ENCODE results near the gene OSMR.

DNA sequence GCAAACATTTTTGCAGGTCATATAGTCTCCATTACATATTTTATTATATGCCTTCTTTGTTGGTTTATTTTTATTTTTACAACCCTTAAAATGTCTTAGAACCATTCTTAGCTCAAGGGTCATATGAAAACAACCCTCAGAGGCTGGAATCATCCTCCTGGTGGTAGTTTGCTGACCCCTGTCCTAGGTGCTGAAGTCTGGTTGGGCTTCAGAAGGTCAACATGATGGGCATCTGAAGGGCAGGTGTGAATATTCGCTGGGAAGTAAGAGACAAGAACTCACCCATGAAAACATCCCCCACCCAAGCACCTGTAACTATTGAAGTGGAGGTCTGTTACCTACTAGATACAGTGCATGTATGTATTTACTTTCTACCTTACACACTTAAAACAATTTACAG, 75.4 kb downstream of the OSMR start:
- TF ChIP-seq, protein P1, sequence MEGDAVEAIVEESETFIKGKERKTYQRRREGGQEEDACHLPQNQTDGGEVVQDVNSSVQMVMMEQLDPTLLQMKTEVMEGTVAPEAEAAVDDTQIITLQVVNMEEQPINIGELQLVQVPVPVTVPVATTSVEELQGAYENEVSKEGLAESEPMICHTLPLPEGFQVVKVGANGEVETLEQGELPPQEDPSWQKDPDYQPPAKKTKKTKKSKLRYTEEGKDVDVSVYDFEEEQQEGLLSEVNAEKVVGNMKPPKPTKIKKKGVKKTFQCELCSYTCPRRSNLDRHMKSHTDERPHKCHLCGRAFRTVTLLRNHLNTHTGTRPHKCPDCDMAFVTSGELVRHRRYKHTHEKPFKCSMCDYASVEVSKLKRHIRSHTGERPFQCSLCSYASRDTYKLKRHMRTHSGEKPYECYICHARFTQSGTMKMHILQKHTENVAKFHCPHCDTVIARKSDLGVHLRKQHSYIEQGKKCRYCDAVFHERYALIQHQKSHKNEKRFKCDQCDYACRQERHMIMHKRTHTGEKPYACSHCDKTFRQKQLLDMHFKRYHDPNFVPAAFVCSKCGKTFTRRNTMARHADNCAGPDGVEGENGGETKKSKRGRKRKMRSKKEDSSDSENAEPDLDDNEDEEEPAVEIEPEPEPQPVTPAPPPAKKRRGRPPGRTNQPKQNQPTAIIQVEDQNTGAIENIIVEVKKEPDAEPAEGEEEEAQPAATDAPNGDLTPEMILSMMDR (IDR thresholded peaks at IDR 0.05; ENCODE audit: borderline replicate concordance, extremely low read depth, low read length, poor library complexity, severe bottlenecking) = no peak
- TF ChIP-seq EZH2 (IDR thresholded peaks at IDR 0.05; ENCODE audit: borderline replicate concordance, low read depth, low read length, severe bottlenecking) = no peak

All from DND-41 (cell line).